D341Med (cell line): ENCODE results near the gene DACH2.
"Not testable (repeated sequence)": the region's sequence is repeated elsewhere in the genome, so short reads cannot be mapped to it uniquely, and the experiment has no call there.

Experiments used
- DNase-seq: peaks from one replicate; pipeline ENCODE4 v3.0.0; 2012; ENCODE audit warnings: low spot score

DACH2 gene

DNA sequence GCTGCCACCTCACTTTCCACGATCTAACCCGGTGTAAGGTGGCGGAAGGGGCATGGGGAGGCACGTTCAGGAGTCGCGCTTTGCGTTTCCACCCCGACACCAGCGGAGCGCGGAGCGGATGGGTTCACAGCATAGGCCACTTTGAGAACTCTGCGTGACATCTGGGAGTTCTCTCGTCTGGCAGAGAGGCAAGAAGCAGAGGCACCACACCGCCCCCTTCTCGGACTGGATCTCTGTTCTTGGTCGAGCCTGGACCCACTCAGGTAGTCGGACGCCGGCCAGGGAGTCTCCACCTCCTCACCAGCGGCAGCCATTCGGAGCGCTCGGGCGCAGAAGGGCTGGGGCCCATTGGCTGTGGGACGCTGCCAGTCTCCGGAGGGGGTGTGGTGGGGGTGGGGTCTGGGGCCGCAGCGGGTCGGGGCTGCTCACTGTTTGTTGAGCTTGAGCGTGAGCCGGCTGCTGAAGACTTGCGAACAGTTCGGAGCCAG is at the start of gene DACH2:
DACH2 (plus strand) TSS at position 428 of the 488 bp plus-strand sequence.
- DNase-seq = peak; percentile 87

DNA sequence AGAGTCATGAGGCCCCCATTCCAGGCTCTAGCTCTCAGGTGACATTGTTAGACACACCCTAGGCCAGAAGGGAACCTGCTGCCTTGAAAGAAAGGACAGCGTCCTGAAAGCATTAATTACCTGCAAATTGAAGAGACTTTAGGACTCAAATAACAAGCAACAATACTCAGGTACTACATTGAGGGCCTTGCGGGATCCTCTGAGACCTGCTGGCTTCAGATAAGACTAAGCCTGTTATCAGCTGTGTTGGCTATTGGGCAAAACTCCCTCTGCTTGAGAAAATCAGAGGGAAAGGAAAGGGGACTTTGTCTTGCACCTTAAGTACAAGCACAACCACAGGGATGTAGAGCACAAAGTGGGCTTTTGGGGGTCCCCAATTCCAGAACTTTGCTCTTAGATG is 45.9 kb upstream of the DACH2 start:
- no peak for DNase-seq

DNA sequence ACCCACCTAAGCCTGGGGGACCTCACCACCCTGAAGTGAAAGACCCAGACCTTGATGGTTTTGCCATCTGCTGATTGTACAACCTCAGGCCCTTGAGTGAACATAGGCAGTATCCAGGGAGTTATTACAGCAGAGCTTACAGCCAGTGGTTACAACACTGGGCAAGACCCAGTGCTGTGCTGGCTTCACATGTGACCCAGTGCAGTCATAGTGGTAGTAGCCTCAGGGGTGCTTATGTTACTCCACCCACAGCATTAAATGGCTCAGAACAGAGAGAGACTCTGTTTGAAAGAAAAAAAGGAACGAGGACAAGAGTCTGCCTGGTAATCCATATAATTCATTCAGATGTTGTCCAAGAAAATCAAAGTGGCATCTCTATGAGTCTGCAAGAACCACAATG is 45.2 kb upstream of the DACH2 start:
- DNase-seq = no peak

DNA sequence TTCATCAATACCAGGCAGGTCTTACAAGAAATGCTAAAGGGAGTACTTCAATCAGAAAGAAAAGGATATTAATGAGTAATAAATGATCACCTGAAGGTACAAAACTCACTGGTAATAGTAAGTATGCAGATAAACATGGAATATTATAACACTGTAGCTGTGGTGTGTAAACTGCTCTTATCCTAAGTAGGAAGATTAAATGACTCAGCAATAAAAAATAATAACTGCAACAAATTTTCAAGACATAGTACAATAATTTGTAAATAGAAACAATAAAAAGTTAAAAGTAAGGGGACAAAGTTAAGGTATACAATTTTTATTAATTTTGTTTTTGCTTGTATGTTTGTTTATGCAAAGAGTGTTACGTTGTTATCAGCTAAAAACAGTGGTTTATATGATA is 43.7 kb upstream of the DACH2 start:
- no peak for DNase-seq

DNA sequence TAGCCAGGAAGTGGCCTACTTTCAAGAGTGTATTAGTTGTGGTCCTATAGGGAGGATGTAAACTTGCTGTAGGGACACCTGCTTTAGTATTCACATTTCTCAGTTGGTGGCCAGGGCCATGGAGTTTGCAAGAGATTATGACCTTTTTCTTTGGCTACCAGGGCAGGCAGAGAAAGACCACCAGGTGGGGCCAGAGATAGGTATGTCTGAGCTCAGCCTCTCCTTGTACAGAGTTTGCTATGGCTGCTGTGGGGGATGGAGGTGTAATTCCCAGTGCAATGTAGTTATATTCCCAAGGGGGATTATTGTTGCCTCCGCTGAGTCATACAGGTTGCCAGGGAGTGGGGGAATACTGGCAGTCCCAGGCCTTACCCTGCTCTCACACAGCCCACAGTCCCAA is 26.3 kb upstream of the DACH2 start:
- DNase-seq = peak; percentile 32

DNA sequence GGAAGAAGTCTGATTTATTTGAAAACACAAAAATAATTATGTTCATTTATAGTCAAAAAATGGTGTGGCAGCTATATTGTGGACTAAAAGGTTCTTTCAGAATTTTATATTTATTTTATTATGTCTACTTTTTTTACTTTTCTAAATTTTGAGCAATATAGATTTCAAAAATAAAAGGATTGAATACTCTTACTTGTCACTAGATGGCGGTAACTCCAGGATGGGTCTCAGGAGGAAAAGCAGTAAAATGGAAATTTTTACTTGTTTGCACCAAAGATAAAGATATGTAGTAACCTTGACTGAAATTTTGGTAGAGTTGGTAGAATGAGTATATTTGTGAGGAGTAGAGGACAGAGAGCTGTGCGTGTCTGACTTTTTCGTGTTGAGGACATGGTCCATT is 14.5 kb upstream of the DACH2 start:
- DNase-seq = no peak

DNA sequence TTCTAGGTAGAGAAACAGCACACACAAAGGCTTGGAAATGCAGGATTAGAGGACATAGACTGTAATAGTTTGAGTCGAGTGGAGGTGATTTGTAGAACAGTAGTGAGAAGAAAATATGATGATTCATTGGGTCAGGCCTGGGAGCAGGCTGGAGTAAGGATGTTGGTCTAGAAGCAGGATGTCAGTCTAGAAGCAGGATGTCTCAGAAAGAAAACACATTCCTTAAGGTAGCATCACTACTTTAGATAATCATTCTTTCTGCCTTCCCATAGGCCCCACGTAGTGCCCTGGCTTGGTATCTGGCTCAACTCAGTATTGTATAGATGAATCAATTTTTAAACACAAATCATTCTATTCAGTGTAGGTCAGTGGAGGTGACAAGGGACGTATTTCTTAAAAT is 11.2 kb upstream of the DACH2 start:
- no peak for DNase-seq

DNA sequence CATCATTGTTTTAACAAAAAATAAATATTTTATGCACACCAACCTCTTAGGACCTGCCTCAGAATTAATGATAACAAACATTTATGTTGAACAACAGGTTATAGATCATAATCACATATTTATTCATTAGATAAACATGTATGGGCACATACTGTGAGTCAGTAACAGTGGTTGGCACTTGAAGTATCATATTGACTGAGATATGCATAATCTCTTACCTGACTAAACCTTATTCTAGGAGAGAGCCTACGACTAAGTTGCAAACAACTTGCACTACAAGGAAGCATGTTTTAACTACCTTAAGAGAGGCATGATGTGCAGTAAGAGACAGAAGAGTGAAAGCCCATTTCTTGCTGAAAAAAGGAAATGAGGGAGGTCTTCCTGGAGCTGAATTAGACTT is 6.5 kb upstream of the DACH2 start:
- DNase-seq = no peak

DNA sequence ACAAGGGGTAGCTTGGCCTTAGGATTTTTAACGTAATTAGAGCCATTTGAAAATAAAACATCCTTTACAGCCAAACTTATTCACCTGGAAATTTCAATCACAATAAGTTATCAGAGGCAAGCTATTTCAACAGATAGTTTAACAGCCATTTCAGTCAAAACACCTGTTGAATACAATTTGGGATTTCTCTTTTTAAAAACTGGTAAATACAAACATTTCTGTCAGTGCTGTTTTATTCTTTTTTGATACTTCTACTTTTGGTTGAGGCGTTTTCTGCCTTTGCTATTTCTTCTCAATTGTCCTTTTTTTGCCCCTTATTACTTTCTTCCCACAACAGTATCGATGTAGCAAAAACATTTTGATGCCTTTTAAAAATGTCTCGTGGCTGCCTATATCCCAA is 2.1 kb upstream of the DACH2 start:
- no peak for DNase-seq

DNA sequence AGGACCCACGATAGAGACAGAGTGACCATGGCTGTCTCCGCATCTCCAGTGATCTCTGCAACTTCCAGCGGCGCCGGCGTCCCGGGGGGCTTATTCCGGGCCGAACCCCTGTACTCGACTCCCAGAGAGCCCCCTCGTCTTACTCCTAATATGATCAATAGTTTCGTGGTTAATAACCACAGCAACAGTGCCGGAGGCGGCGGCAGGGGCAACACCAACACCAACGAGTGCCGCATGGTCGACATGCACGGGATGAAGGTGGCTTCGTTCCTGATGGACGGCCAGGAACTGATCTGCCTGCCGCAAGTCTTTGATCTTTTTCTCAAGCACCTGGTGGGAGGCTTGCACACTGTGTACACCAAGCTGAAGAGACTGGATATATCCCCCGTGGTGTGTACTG is 343 bp downstream of the DACH2 start:
- no peak for DNase-seq

DNA sequence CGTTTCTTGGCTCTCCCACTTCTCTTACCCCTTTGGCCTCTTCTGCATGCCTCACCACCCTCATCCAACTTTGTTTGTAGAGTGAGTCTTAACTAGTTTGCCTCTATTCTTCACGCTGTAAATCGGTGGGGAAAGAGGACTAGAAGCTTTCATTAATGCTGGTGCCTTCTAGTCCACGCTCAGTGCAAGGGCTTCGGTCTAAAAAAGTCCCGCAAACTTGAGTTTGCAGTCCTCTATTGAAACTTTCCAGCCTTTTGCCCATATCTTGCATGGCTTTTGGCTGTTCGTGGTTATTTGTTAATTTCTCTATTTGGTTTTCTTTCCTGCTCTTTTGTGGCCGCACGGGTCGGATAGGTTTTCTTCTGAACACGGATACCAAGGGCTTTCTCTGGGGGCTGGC is 868 bp downstream of the DACH2 start:
- no peak for DNase-seq

DNA sequence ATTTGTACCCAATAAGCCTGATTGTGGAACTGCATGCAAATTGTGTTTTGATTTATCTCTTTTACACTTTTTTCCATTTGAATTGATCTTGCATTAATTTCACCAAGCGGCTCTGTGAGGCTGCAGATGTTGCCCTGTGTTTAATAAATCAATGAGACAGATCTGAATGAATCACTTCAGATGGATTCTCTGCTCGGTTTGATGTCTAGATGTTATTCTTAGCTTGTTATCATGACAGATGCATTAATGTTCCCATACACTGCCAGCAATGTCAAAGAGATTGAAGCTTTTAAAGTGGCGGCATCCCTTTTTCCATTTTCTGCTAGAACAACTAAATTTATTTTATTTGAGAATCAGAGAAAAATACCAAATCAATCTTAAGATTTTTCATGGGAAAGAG is 6.3 kb downstream of the DACH2 start:
- no peak for DNase-seq

DNA sequence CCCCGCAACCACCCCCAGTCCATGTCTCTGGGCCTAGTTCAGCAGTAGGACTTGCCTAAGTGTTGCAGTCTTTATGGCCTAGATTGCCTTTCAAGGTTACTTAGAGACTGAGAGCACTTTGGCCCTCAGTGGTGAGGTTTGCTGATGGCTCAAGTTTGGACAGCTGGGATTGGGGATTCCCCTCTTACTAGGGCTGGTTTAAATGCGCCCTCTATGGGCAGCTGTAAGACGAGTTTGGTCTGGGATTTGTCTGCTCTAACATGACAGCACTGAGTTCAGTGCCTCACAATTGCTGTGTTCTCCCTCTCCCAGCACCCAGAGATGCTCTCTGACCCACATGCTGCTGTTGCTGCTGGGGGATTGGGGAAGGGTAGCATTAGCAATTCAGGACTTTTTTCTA is 23.1 kb downstream of the DACH2 start:
- DNase-seq = peak; percentile 34

DNA sequence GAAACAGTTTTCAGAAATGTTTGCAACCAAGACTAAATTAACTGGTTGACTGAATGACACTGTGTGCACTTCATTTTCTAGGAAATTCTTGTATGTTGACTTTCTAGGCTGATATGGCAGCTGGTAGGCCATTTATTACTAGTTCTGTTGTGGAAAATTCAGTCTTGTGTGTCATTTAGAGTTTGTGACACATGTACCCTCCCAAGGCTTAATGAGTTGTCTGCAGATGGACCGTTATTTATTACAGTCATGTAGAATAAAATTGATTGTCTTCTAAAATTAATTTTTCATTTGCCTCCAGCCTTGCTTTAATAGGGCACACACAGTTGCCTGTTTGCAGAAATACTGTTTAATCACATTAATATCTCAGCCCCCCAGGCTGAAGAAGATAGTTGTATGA is 30.7 kb downstream of the DACH2 start:
- no peak for DNase-seq

DNA sequence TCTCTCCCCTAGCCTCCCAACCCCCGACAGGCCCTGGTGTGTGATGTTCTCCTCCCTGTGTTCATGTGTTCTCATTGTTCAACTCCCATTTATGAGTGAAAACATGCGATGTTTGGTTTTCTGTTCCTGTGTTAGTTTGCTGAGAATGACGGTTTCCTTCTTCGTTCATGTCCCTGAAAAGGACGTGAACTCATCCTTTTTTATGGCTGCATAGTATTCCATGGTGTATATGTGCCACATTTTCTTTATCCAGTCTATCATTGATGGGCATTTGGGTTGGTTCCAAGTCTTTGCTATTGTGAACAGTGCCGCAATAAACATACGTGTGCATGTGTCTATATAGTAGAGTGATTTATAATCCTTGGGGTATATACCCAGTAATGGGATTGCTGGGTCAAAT is 33.1 kb downstream of the DACH2 start:
- DNase-seq = not testable (repeated sequence)

DNA sequence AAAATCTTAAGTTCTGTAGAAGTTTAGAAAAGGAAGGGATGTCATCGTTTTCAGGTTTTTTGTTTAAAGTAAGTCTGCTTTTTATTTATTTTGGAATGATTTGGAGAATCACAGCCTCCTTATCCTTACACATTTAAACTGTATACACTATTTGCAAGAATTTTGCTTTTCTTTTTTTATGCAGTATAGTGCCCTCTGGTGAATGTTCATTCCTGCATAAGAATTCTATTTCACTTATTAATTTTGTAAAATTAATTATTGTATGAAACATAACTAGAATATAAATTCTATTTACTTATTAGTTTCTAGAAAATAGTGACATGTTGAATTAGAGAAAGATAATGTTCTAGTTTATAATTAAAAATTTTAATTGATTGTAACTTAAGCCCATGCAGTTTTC is 44.6 kb downstream of the DACH2 start:
- no peak for DNase-seq

DNA sequence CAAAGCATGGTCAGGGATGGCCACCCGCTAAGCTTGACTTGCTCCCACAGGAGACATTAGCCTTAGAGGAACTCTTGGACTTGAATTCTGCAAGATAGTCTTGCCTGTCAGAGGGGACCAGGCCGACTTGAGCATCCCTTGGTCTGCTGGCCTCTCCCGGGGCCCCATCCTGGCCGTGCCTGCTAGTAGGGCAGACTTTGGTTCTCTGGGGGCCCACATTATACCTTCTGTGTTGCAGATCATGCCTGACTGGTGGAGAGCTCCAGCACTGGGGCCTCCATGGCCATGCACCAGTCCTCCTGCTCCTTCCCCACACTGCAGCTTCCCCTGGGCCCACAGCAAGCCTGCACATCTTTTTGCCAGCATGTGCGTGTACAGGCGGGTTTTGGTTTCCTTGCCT is 46.5 kb downstream of the DACH2 start:
- no peak for DNase-seq

DNA sequence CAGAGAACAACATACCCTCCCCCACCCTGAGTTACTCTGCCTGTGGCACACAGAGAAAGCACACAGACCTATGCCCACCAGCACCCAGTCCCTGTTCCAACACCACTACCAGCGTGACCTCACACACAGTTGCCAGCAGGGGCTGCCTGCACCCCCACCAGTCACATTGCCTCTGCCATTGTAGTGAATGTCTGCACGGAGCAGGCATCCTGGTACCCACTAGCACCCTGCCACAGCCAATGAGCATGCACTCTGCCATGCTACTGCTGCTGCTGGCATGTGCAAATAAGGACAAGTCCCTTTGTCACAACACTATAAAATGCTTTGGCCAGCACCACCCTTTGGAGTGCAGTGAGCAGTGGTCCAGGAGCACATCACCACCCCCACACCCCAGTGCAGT is 47.1 kb downstream of the DACH2 start:
- DNase-seq = no peak

DNA sequence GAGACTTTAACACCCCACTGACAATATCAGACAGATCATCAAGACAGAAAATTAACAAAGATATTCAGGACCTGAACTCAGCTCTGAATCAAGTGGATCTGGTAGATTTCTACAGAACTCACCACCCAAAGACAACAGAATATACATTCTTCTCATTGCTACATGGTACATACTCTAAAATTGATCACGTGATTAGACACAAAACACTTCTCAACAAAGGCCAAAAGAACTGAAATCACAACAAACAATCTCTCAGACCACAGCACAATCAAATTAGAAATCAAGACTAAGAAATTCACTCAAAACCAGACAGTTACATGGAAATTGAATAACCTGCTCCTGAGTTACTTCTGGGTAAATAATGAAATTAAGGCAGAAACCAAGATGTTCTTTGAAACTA is 49.6 kb downstream of the DACH2 start:
- no peak for DNase-seq

DNA sequence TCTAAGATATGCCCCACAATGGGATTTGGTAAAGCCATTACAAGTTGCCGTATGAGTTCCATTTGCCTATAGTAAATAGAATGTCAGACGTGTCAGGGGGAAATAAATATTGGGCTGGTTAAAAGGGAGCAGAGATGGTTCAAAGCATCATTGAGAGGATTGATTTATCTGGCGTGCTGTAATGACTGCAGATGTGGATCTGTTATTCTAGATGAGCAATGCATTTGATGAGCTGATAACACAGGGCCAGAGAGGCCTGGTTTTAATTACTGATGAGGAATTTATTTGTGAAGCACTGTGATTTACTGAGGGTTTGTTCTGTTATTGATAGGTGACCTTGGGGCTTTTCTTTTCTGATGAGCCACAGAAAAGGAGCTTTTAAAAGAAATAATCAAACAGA is 62.5 kb downstream of the DACH2 start:
- DNase-seq = no peak

DNA sequence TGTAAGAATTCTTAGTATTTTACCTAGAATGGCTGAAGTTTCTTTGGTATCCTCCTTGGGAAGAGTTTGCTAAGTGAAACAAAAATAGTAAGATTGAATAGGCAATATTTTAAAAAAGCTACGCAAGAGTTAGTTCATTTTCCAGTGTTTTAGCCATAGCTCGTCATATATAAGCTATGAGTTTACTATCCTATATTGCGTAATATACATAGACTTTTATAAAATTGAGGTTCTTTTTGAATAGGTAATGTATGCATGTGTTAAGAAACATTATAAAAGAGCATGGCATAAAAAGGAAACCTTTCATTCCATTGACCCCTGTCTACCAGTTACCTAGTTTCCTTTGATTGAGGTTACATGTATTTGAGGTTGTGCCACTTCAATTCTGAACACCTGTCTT is 67.0 kb downstream of the DACH2 start:
- no peak for DNase-seq

DNA sequence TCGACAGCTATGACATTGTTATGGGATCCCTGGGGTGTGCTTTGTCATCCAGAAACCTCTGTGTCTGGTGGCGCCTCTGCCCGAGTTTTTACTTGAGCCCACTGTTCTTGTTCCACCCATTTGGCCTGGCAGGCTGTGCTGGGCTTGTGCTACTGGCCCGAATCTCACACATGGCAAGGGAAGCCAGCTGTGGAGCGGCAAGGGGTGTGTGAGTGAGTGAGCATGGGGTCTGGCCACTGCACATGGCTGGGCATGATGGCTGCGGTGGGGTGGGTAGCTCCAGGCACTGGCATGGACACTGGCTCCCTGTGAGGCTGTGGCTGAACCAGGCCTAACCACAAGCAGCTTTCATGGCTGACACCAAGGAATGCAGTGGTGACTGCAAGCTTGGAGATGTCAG is 89.2 kb downstream of the DACH2 start:
- DNase-seq = no peak

DNA sequence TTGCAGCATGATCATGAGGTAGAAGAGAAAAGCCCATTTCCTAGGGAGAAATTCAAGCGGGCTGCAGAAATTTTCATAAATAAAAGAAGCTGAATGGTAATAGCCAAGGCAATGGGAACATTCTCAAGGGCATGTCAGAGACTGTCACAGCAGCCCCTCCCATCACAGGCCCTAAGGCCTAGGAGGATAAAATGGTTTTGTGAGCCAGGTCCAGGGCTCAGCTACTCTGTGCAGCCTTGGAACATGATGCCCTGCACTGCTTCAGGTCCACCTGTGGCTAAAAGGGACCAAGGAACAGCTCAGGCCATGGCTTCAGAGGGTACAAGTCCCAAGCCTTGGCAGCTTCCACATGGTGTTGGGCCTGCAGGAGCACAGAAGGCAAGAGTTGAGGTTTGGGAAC is 93.3 kb downstream of the DACH2 start:
- no peak for DNase-seq

DNA sequence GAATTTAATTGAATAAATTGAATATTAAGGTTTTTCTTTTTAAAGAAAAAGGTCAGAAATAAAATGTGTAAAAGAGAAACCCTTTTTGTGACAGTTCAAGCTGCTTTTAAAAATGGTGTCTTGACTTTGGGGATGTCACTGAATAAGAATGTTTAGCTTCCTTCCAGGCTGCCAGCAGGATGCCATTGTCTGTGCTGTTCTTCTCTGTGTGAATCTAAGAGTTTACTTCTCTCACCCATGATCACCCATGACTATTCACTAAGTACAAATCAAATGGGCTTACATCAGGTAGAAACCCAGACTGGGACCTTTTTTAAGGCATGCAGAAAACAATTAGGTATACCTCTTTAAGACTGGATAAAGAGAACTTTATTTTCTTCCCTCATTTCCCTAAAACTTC is 115.3 kb downstream of the DACH2 start:
- DNase-seq = no peak

DNA sequence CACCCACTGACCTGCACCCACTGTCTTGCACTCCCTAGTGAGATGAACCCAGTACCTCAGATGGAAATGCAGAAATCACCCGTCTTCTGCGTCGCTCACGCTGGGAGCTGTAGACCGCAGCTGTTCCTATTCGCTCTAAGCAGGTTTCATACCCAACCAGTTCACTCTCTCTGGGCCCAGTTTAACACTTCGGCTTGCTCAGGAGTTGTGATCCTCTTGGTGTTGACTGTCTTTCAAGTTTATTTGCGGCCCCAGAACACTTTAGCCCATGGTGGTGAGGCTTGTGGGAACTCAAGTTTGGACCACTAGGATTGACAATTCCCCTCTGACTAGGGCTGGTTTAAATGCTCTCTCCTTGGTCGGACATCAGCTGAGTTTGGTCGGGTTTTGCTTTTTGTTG is 147.0 kb downstream of the DACH2 start:
- no peak for DNase-seq
